OCI-LY1 (cell line): ENCODE results near the gene AICDA.
"Not testable (repeated sequence)": the region's sequence is repeated elsewhere in the genome, so short reads cannot be mapped to it uniquely, and the experiment has no call there.

ENCODE experiments used
- H2AFZ ChIP-seq: fragments of 200-600 bp; sonication (generic), shearing (Covaris generic); 2 replicates; pipeline ENCODE4 v1.6.0; 2014; ENCODE audit warnings: antibody characterized with exemption, mild to moderate bottlenecking, low read length
- H3F3A ChIP-seq: fragments of 200-600 bp; sonication (generic), shearing (Covaris generic); 2 replicates; pipeline ENCODE4 v1.6.0; 2014; ENCODE audit warnings: mild to moderate bottlenecking, antibody characterized with exemption, low read length, moderate library complexity; ENCODE audit not compliant: insufficient read depth
- H3K27ac ChIP-seq: fragments of 200-600 bp; sonication (generic); 2 replicates; pipeline ENCODE4 v1.5.1; 2014; ENCODE audit warnings: low read length, mixed run types, mild to moderate bottlenecking, low read depth; ENCODE audit not compliant: poor library complexity, severe bottlenecking
- H3K27me3 ChIP-seq: fragments of 200-600 bp; sonication (generic); 2 replicates; pipeline ENCODE4 v1.6.0; 2014; ENCODE audit warnings: antibody characterized with exemption, mild to moderate bottlenecking, low read length, moderate library complexity; ENCODE audit not compliant: insufficient read depth
- H3K36me3 ChIP-seq: fragments of 200-600 bp; sonication (generic); 2 replicates; pipeline ENCODE4 v1.6.1; 2014; ENCODE audit warnings: mild to moderate bottlenecking, antibody characterized with exemption, low read length, moderate library complexity, mixed read lengths; ENCODE audit not compliant: insufficient read depth
- H3K4me1 ChIP-seq: fragments of 200-600 bp; sonication (generic); 2 replicates; pipeline ENCODE4 v1.5.1; 2014; ENCODE audit warnings: mild to moderate bottlenecking, low read length, moderate library complexity; ENCODE audit not compliant: insufficient read depth, severe bottlenecking
- H3K4me2 ChIP-seq: fragments of 200-600 bp; sonication (generic), shearing (Covaris generic); 2 replicates; pipeline ENCODE4 v1.6.1; 2014; ENCODE audit warnings: low read length
- H3K4me3 ChIP-seq: fragments of 200-600 bp; sonication (generic); 2 replicates; pipeline ENCODE4 v1.5.1; 2014; ENCODE audit warnings: low read length, low read depth, mild to moderate bottlenecking, mixed read lengths; ENCODE audit not compliant: poor library complexity, severe bottlenecking
- H3K79me2 ChIP-seq: fragments of 200-600 bp; shearing (Covaris generic); 2 replicates; pipeline ENCODE4 v1.6.1; 2016; ENCODE audit warnings: mixed run types, low read length, mixed read lengths; ENCODE audit not compliant: insufficient read depth
- H3K9ac ChIP-seq: fragments of 200-600 bp; sonication (generic), shearing (Covaris generic); 2 replicates; pipeline ENCODE4 v1.6.1; 2014; ENCODE audit warnings: mild to moderate bottlenecking, low read length, mixed read lengths
- H3K9me2 ChIP-seq: fragments of 200-600 bp; sonication (generic), shearing (Covaris generic); 2 replicates; pipeline ENCODE4 v1.6.1; 2014; ENCODE audit warnings: low read depth, mild to moderate bottlenecking, low read length, mixed read lengths
- H3K9me3 ChIP-seq: fragments of 200-600 bp; shearing (Covaris generic); 2 replicates; pipeline ENCODE4 v1.6.1; 2014; ENCODE audit warnings: low read length, mixed read lengths
- H4K20me1 ChIP-seq: fragments of 200-600 bp; sonication (generic), shearing (Covaris generic); 2 replicates; pipeline ENCODE4 v1.6.0; 2016; ENCODE audit warnings: mild to moderate bottlenecking, low read length; ENCODE audit not compliant: insufficient read depth
- EZH2 ChIP-seq: fragments of 200-600 bp; sonication (generic), shearing (Covaris generic); IDR thresholded peaks from 2 replicates; pipeline ENCODE4 v1.8.0; 2017; ENCODE audit warnings: borderline replicate concordance, mixed run types, mild to moderate bottlenecking, antibody characterized with exemption, low read length, moderate library complexity, mixed read lengths
- TF ChIP-seq, protein P1 (sequence below): fragments of 200-600 bp; sonication (generic), shearing (Covaris generic); IDR thresholded peaks from 2 replicates; pipeline ENCODE4 v1.5.1; 2017; ENCODE audit warnings: mild to moderate bottlenecking, antibody characterized with exemption, low read length, moderate library complexity, mixed read lengths

AICDA gene

DNA sequence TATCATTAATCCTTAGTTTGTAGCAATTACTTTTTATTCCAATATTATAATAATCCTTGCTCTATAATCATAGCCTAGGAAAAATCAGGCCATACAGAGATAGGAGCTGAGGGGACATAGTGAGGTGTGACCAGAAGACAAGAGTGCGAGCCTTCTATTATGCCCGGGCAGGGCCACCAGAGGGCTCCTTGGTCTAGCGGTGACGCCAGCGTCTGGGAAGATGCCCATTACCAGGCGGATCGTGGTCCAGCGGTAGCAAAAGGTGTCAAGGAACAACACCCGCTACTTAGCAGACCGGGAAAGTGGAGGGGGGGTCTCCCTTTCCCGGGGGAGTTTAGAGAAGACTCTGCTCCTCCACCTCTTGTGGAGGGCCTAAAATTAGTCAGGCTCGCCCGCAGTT lies 28.2 kb downstream of the AICDA start:
- not testable (repeated sequence) for H3K9me3 ChIP-seq, H3K4me3 ChIP-seq, H3K9me2 ChIP-seq, H3K79me2 ChIP-seq, H3F3A ChIP-seq, H2AFZ ChIP-seq, H4K20me1 ChIP-seq, H3K36me3 ChIP-seq, H3K4me2 ChIP-seq, H3K9ac ChIP-seq, H3K27me3 ChIP-seq, H3K27ac ChIP-seq
- TF ChIP-seq, protein P1, sequence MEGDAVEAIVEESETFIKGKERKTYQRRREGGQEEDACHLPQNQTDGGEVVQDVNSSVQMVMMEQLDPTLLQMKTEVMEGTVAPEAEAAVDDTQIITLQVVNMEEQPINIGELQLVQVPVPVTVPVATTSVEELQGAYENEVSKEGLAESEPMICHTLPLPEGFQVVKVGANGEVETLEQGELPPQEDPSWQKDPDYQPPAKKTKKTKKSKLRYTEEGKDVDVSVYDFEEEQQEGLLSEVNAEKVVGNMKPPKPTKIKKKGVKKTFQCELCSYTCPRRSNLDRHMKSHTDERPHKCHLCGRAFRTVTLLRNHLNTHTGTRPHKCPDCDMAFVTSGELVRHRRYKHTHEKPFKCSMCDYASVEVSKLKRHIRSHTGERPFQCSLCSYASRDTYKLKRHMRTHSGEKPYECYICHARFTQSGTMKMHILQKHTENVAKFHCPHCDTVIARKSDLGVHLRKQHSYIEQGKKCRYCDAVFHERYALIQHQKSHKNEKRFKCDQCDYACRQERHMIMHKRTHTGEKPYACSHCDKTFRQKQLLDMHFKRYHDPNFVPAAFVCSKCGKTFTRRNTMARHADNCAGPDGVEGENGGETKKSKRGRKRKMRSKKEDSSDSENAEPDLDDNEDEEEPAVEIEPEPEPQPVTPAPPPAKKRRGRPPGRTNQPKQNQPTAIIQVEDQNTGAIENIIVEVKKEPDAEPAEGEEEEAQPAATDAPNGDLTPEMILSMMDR: peak; percentile 28; the same call in 1 of the 2 replicates
- H3K4me1 ChIP-seq: peaks cover 13% of the 10 kb centered on the region

GRCh38 chr12:8584004-8584403 lies 28.7 kb downstream of the AICDA start:
- Histone ChIP-seq H3K27me3 (no peaks in the 10 kb centered on the region), H3F3A (no peaks in the 10 kb centered on the region), H3K27ac (no peak overlapping the region), H3K36me3 (no peaks in the 10 kb centered on the region), H3K9me3 (no peaks in the 10 kb centered on the region), H3K4me2 (no peak overlapping the region; the same call in 1 of the 2 replicates), H3K4me1 (peaks cover 18% of the 10 kb centered on the region), H3K9ac (no peak overlapping the region), H2AFZ (no peak overlapping the region), H3K9me2 (no peaks in the 10 kb centered on the region), H4K20me1 (no peaks in the 10 kb centered on the region), H3K79me2 (no peaks in the 10 kb centered on the region), H3K4me3 (no peak overlapping the region)
- TF ChIP-seq, protein P1: no peak
- TF ChIP-seq EZH2: no peak

- no peaks in the 10 kb centered on the region for H3F3A ChIP-seq
- no peaks in the 10 kb centered on the region for H3K9me3 ChIP-seq
- no peak overlapping the region for H3K4me3 ChIP-seq
- no peak overlapping the region for H3K4me2 ChIP-seq
- H3K4me1 ChIP-seq: peaks cover 42% of the 10 kb centered on the region
- no peaks in the 10 kb centered on the region for H4K20me1 ChIP-seq
- H2AFZ ChIP-seq: 0 out of 2 replicates have a peak overlapping the region, but pooled peaks have one; percentile 34
- H3K79me2 ChIP-seq: no peaks in the 10 kb centered on the region
- no peaks in the 10 kb centered on the region for H3K9me2 ChIP-seq
- H3K27me3 ChIP-seq: no peaks in the 10 kb centered on the region
- no peaks in the 10 kb centered on the region for H3K36me3 ChIP-seq
- TF ChIP-seq, protein P1: no peak
- TF ChIP-seq EZH2: no peak
- no peak overlapping the region for H3K9ac ChIP-seq
- no peak overlapping the region for H3K27ac ChIP-seq
Observed at GRCh38 chr12:8581098-8581784, 31.4 kb downstream of the AICDA start.
